GM19395 (cell line): Measurements from ENCODE around the gene SPTSSB.
A peak's percentile ranks its signal among the peaks of the same experiment; 100 is the strongest.

ENCODE experiments used
- ATAC-seq: cut with Tn5 transposase; IDR thresholded peaks from one replicate; pipeline ENCODE4 v1.9.1; 2021; ENCODE audit warnings: mild to moderate bottlenecking, moderate library complexity; ENCODE audit not compliant: unreplicated experiment

The SPTSSB gene

DNA sequence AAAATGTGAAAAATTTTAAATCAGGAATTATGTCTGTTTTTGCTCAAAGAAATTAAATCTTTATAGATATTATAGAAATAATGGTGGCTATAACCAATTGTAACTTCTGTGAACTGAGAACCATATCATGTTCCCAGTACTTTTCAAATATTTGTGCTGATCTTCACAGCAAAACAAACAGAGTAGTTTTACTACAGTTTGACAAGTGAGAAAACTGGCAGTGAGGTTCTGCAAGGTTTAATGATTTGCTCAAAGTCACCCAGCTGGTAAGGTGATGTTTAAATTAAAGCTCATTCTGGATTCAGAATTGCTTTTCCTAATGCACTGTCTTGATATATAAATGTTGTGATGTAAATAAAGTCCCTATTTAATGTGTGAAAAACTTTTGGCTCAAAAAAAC, 22.0 kb upstream of the SPTSSB start:
- no peak for ATAC-seq

DNA sequence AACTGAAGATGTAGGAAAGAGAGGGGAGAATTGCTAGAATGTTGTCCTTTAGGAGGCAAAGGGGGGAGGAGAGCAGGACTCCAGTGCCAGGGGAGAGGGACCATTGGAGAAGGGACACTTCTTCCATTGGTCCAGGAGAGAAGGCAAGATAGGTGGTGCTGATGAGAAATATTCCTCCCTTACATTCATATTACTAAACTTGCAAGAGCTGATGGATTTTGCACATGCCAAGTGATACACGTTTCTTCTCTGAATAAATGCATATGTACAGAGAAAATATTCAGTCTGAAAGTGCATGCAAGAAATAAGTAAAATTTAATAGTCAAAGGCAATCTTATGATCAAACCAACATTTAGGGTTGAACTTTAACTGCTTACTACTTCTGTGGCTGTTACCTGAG, 21.5 kb upstream of the SPTSSB start:
- ATAC-seq, result no peak

DNA sequence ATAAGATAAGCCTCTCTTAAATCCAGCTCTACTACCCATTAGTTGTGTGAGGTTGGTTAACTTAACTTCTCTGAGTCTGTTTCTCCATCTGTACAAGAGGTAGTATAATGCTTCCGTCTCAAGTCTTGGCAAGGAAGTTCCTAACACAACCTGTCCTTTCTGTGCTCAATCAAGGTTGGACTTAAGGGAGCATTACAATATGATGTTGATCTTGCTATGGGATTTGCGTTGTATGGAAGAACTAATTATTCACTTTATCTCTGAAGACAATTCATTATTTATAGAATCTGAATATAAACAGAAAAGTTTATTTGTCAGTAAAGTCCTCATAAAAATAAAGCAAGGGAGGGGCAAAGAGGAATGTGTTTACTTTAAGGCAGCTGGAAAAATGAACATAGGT, 18.9 kb upstream of the SPTSSB start:
- no peak for ATAC-seq

DNA sequence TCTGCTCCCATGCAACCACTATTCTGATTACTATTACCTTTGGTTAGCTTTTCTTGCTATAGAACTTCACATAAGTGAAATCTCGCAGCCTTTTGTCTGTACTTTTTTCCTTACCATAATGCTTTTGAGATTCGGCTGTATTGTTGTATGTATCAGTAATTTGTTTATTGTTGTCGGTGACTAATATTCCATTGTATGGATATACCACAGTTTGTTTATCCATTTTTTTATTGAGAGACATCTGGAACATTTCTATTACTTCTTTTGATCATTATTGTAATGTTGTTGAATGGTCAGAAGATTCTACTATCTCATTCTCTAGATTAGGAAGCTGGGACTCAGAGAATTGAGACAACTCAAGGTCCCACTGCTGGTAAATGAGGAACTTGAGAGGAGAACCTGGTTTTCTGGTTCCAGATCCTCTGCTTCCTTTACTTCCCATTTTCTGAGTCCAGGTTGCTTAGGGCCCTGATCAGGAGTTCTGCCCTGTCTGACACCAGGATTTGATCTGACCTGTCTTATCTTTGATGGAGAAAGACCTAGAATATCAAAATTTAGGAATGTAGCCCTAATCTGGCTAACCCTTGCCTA, 18.2 kb upstream of the SPTSSB start:
- ATAC-seq, result no peak

DNA sequence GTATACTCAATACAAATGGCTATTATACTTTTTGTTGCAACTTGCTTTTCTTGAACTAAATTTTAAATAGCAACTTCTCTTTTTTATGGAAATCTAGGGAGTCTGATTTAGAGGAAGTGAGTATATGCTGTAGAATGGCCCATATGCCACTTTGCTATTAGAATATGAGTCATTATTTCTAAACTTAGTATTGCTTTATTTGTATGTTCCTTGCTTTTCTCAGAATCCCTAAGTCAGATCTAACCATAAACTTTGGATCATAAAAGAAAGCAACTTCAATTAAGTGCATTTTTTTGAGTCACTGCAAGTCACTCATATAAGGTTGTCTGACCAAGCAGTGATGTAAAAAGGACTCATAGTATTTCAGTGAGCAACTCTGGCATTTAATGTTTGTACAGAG, 17.5 kb upstream of the SPTSSB start:
- ATAC-seq, result peak; percentile 63

DNA sequence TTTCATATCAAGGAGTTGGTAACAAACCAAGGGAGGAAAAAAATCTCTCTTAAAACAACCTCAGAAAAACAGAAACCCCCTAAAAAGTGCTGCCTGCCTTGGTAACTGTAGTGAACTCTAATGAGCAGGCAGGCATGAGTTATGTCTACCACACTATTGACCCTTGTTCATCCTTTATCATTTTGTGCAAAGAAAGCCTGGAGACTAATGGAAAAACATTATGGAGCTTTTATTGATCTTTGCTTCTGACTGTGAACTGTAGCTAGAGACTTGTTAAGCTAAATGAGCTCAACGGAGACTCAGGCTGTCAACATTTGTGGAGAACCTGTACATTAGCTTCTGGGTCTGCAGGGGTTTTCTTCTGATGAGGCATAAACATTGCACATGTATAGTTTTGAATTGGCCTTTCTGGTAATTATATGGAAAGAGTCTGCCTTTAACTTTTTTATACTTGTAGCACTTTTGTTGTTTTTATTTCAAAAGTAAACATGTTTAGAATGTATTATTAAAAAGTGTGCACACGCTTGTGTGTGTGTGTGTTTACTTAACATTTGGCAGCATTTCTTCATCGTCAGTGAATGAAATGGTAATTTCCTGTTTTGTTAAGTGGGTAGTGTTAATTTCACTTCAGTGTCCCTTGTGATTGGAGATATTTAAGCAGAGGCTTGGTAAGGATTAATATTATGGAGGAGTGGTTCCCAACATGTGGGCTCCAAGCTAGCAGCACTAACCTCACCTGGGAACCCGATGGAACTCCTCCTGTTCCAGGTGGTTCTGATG, 15.9 kb upstream of the SPTSSB start:
- no peak for ATAC-seq

DNA sequence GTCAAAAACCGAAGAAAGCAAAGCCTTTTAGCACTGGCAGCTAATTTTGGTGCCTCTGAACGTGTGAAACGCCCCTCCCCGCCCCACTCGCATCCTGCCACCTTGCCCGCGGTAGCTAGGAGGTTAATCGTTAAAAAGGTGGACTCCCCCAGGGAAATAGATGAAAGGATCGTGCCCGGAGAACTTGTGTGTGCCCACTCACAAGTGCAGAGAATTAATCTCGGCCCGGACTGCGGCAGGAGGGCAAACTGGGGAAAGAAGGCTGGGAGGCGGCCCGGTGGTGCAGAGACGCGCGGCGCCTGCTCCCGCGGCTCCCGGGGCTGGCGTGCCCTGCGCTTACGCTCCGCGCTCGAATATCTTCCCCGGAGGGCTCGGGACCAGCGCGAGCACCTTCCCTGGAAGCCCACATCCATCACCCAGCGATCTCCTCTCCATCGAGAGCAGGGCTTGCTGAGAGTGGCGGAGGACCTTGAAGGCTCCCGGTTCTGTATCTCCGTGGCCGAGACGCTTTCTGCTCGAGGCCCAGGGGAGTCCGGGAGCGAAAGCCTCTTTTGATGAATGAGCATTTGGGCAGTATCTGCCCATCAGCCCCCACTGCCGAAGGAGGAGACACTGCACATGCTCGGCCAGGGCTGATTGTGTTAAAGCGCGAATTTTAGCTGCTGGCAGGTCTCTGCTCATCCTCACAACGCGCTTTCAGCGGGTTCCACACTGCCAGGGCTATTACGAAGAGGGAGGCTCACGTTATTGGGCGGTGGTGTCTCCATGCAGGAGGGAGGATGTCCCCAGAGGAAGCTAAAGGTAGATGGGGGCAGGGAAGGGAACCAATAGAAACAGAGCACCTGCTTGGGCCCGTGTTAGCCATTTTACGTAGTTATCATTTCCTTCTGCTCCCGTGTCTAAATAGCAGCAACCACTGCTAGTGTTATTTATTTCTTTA, 1.3 kb upstream of the SPTSSB start:
- ATAC-seq, result peak; percentile 62

DNA sequence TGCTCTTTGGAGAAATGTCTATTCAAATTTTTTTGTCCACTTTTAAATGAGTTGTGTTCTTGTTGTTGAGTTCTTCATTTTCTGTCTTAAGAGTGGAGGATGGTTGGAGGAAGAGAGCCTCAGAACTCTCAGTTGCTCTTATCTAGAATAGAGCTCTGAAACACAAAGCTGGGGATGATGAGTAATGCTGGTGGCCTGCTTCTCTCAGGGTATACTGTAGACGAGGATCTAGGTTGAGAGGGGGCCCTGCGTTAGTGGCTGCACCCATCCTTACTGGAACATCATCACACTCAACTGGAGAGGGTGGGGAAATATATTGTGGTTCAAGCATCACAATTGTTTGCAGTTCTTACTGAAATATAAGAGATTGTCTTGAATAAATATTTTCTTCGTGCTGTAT, 1.8 kb downstream of the SPTSSB start:
- ATAC-seq, result no peak

DNA sequence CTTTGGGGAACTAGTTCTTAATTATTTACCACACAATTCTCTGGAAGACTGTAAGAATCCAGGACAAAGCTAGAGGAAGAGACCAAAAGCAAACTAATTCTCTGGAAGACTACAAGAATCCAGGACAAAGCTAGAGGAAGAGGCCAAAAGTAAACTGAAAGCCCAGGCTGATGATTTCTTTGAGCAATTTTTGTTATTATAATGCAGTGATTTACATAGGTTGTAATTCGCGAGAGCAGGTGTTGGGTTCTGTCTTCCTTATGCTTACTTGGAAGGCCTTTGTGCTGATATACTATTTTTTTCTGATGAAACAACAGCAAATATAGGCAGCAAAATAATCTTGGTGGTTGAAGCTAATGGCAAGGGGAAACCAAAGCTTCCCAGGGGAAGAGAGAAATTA, 5.2 kb downstream of the SPTSSB start:
- ATAC-seq, result no peak

DNA sequence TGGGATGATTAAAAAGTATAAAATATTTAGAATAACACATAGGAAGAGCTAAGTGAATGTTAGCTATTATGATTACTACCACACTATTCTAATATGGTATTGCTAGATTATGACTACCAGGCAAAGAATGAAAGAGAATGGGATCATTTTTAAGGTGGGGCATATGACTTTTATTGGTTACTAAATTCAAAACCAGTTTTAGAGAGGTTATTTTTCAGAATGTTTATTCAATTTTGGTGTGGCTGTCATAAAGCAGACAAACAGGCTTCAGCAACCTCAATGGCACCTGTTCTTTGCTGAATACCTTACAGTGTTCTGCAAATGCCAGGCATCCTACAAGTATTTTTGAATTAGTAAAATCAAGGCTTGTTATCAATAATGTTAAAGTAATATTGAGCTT, 12.8 kb downstream of the SPTSSB start:
- ATAC-seq, result no peak

DNA sequence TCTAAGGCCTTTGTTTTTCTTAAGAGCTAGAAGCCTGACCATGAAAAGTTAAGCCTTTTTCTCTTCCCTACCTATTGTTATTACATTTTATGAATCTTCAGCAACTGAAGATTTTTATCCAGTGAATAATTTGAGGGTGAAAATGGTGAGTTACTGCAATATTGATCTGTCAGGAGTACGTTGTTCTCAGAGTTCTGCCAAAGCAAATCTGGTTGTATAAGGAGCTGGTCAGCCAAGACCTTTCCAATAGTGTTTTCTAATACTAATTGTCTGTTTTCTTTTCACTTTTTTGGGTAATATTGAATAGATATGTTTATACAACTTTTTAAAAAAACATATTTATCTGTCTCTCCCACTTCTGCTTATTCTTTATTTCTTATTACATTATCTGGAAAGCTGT, 15.0 kb downstream of the SPTSSB start:
- no peak for ATAC-seq

DNA sequence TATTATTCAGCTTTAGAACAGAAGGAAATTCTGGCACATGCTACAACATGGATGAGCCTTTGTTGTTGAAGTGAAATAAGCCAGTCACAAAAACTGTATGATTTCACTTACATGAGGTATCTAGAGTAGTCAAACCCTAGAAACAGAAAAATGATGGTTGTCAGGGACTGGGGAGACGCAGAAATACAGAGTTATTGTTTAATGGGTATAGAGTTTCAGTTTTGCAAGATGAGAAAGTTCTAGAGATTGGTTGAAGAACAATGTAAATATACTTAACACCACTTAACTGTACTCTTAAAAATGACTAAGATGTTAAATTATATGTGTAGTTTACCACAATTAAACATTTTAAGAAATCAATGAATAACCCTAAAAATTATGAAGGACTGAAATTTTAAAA, 15.8 kb downstream of the SPTSSB start:
- ATAC-seq, result no peak

DNA sequence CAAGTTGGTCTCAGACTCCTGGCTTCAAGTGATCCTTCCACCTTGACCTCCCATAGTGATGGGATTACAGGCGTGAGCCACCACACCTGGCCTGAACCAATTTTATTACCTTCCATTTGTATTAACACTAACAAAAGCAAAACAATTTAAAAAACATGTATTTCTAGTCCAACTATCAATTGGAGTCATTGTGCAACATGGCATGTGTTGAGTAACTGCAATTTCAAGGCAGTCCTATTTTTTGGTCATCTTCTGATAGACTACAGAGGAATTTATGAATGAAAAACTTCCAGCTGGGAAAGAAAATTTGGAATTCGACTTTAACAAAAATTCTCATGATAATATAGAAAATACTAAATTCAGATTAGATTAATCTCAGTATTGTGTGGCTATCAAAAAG, 16.8 kb downstream of the SPTSSB start:
- no peak for ATAC-seq

DNA sequence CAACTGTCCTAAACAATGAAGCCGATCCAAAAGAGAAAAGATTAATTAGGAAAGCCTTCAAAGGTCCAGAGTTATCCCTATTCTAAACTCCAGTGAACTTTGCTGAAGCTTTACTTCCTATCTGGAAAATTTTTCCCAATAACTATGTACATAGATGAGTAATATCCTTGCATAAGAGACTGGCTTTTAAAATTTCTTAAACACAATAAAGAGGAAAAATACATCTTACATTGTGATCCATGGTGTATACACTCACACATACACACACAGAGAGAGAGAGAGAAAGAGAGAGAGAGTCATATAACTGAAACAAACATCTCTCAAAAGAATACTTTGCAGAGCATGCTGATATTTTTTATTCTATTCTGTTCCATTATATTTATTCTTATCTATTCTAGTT, 20.0 kb downstream of the SPTSSB start:
- no peak for ATAC-seq

DNA sequence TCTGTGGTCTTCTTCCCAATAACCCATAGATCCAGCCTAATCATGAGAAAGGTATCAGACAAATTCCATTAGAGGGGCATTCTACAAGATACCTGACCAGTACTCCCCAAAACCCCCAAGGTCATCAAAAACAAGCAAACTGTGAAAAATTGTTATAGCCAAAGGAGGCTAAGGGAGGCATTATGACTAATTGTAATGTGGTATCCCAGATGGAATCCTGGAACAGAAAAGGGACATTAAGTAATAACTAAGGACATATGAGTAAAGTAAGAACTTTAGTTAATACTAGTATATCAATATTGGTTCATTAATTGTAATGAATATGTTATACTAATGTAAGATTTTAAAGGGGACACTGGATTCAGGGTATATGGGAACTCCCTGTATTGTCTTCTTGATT, 20.4 kb downstream of the SPTSSB start:
- no peak for ATAC-seq

DNA sequence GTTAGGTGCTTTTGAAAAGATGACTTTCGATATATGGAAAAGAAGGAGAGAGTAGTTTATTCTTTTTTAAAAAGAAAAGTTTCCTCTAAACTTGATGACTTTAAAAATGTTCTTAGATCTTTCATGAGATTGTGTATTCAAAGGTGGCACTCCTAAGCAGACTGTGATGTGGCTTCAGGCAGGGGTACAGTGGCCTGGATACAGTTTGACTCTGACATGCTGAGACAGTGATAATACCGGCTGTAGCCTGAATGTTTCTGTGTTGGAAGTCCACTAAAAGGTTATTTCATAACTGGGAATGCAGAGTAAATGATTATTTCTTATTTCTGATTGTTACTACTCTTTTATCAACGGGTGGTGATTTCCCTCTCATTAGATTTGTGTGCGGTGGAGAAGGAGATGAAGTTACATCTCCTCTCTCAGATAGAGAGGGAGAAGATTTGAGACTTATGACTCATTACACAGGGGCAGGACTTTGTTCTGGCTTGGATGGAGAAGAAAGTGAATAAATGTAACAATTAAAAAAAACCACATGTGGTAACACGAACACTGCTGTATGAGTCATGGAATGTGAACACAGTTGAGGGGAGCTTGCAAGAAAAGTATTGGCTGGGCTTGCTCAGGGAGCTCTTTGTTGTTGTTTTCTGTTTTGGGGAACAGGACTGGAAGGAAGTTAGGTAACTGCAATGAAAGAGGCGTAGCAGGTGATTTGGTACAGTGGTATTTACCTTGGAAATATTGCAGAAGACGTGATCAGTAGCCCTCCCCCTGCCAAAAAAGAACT, 21.6 kb downstream of the SPTSSB start:
- peak; percentile 66 for ATAC-seq

DNA sequence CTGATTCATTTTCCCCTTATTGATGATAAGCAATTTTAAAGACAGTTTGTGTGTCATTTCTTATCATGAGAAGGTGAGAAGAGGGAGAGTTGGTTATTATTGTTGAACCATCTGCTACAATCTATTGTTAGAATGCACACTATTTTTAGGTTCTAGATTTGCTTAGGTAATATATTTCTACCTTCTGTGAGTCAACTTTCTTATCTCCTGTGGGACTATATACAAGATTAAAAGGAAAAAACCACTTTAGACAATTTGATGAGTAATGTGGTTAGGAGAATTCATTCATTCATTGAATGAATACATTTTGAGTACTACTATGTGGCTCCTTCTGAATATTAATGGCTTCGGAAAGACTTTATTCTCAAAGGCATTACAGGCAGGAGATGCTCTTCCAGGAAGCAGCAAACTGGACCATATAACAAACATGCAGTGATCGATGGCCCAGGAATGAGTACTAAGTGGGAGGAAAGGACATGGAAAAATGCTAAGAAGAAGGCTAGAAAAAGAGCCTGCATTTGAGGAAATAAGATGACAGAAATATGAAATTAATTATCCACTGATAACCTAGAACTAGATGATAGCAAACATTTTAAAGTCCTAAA, 22.4 kb downstream of the SPTSSB start:
- no peak for ATAC-seq

DNA sequence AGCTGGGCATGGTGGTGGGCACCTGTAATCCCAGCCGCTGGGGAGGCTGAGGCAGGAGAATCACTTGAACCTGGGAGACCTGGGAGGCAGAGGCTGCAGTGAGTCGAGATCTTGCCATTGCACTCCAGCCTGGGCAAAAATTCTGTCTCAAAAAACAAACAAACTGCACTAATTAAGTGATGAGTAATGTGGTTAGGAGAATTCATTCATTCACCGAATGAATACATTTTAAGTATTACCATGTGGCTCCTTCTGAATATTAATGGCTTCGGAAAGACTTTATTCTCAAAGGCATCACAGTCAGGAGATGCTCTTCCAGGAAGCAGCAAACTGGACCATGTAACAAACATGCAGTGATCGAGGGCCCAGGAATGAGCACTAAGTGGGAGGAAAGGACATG, 23.6 kb downstream of the SPTSSB start:
- no peak for ATAC-seq

DNA sequence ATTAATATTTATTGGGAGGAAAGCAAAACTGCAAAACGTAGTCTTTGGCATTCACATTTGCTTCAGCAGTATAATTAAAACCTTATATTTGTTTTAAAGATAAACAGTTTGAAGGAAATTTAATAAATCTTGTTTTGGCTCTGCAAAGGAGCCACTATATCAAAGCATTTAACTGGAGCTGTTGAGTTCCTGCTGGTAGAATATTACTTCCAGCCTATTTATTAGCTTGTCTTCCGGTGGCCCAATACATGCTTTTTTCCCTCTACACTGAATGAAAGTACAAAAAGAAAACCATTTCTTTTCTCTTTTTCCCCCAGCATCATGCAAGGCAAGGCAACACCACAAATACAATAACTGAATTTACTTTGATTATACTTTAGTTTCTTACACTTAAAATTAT, 26.3 kb downstream of the SPTSSB start:
- no peak for ATAC-seq

DNA sequence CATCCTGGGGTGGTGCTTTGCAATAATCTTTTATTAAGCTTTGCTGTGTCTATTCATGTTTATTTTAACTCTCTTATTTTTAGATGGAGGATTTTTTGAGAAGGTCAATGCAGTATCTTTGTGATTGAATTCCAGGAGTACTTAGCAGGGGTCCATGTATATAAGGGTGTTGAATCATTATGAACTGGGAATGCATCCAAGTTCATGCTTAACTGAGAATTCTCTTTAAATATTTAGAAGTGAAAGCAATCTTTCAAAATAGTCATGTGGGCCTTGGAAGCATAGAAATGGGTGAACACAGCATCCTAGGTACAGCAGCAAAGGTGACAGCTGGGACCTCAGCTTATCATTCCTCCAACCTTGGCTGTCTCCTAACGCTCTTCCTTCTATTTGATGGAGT, 27.3 kb downstream of the SPTSSB start:
- ATAC-seq, result no peak

DNA sequence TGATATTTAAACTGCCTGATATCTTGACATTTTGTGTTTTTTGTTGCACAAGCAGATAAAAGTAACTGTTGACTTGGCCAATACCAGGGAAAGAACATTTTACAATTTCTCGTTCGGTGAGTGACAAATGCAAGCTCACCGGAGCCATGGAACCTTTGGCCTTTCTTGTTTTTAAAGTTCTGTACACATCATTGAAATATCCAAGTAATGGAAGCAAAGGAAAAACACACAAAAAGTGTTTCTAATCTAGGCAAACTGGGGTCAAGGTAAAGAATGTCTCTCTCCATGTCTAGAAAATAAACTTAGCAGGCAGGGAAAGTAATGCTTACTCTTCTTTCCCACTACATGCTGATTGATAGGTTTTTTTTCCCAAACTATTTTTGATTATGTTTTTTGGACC, 27.8 kb downstream of the SPTSSB start:
- no peak for ATAC-seq
